GM21367 (cell line): ENCODE data around the gene PTPRR.

Experiments
- ATAC-seq: cut with Tn5 transposase; IDR thresholded peaks from one replicate; pipeline ENCODE4 v1.9.1; 2021; ENCODE audit not compliant: unreplicated experiment

The PTPRR gene

DNA sequence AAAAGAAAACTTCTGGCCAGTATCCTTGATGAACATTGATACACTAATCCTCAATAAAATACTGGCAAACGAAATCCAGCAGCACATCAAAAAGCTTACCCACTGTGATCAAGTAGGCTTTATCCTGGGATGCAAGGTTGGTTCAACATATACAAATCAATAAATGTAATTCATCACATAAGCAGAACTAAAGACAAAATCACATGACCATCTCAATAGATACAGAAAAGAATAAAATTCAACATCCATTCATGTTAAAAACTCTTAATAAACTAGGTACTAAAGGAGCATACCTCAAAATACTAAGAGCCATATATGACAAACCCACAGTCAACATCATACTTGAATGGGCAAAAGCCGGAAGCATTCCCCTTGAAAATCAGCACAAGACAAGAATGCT, 211.5 kb downstream of the PTPRR start:
- ATAC-seq: no peak

DNA sequence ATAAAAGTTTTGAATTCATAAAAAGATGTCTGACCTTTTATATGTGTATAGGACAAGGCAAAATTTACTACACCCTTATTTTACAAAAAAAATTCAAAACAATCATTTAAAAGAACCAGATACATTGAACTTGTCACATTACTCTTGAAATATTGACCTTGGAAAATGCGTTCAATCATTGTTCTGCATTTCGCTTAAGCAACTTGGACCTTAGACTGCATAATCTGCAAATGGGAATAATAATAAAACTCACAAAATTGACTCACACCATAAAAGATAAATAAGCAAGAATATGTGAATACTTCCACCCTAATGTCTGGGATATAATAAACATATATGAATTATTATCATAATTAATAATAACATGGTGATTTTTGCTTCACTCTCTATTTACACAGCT, 213.9 kb downstream of the PTPRR start:
- ATAC-seq: no peak

DNA sequence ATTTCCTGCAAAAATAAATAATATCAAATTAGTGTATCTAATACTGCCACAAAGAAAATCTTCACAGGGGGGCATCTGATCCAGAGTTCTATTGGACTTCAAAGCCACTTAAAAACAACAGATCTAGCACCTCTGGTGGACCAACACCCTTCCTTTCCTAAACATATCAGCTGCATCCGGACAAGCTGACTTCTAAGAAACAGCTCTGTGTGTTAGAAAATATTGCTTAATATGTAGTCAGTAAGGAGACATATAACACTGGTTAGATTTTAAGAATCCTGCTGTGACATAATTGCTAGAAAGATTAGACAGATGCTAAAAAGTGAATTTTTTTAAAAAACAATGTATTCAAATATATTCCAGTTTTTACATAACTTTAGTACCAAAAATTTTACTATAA, 222.2 kb downstream of the PTPRR start:
- ATAC-seq: no peak

DNA sequence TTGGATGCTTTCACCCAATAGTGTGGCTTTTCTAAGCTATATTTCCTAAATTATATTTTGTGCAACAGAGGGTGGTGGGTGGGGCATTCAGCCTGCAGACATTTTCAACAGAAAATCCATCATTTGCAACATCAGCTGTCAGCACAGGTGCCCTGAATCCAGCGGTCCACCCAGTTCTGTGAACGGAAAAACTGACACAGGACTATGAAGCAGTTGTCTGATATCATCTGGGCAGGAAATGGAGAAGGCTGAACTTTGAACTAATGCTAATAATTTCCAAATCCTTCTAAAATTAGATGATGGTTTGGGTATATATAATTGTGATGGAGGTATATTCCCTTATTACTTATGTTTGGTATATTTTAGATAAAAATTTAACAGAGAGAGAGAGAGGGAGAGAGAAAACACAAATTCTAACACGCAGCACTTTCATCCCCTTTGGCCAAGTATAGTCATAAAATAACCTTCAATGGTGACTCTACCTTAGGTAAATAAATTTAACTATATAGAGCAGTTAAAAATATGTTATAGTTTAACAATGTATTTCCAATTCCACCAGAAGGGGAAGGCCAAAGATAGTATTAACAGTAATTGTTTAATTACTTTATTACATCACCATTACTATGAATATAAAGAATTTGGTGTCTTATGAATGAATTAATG, 225.0 kb downstream of the PTPRR start:
- ATAC-seq: no peak

DNA sequence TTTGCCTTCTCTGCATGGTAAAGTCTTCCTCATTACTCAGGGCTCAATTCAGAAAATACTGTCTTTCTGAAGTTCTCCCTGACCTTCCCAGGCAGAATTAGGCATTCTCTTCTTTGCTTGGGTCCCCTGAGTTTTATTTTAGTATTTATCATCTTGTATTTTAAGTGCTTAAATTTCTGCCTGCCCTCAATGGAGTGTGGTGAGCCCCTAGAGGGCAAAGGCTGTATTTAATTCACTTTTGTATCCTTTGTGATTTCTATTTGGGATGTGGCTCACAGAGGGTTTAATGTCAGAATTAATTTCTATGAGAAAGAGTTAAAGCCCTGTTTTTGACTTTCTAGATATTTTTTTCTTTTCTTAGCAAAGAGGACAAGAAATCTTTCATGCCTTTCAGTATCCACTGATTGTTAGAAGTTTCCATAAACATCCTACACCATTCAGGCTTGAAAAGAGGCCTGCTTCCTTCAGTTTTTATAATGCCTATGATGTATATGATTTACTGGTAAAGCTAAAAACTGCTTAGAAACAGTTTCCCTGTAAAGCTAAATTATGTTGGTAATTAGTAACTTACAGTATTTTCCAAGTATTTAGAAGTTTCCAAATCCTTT, 227.8 kb downstream of the PTPRR start:
- ATAC-seq: no peak

DNA sequence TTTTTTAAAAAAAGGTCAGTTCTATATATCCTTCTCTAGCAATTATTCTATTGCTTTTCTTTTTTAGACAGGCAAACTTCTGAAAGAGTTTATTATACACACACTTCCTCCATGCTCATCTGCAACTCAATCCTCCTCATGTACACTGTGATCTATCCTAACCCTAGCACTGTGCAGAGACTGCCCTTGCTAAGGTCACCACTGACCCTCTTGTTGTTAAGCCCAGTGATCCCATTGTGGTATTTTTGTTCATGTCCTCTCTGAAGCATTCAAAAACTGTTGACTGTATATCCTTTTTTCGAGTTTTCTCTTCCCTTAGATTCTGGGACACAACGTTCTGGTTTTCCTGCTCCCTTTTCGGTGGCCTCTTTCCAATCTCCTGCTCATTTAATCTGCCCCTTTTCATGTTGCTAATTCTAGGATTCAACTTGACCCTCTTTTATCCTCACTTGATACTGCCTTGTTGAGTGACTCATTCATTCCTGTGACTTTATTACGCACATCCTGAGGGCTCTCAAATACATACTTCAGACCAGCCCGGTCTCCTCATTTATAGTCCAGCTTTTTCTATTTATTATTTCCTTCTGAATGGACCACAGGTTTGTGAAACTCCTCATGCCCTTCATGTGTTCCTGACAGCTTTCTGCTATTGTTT, 229.4 kb downstream of the PTPRR start:
- ATAC-seq: no peak

DNA sequence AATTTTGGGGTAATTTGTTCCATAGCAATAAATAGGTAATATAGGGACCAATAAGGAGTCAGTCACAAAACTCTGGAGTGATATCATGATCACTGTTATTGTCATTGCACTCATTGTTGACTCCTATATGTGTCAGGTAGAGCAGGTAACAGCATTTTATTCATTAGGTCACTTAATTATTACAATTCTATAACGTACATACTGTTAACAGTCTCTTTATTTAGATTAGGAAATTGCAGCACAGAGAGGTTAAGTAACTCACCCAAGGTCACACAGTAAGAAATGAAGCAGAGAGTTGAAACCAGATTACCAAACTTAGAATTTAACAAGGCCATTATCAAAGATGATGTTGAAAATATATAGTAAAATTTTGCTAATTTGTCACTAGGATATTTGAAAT, 233.6 kb downstream of the PTPRR start:
- ATAC-seq: no peak

DNA sequence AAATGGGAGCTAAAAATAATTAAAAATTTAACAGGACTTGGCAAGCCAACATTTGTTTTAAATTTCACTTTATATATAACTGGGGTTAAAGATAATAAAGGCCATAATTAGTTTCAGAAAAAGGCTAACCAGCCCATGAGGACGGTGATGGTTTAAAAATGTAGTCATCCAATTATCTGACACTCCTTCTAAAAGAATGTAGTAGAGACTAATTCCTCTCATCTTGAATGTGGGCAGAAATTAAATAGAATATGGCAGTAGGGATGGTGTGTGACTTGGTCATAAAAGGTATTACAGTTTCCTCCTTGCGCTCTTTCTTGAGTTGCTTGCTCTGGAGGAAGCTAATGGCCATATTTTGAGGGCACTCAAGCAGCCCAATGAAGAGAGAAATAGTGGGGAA, 234.2 kb downstream of the PTPRR start:
- ATAC-seq: no peak

DNA sequence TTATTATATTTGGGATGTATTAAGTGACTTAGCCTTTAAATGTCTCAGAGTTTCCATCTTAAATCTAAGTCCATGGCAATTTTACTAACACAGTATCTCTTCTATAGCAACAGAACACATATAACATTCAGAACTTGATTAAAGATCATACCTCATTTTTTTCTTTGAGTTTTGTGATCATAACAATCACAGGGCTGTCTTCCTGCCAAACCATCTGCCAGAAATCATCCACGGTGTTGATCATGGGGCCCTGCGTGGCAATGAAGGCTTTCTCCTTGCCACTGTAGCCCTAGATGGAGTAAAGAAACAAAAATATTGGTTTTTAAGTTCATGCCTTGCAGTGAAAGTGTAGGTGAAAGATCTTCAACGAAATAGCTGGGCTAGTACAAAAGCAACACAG, 236.6 kb downstream of the PTPRR start:
- ATAC-seq: no peak

DNA sequence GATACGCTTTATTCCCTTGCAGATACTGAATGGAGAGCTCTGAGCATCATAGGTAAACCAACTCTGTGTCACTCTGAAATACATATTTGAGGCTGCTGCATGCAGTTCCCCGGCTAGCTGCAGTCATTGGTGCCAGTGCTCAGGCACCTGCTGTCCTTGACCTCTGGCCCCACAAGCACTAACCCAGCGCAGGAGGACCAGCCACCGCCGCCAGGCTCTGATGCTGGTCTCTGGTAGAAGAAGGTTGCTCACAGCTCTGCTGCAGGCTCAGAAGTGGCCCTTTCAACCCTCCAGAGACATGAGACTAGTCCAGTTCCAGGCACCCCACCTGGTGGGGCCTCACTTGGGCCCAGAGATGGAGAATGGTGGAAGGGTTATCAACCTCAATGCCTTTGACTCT, 248.8 kb downstream of the PTPRR start:
- no peak for ATAC-seq

DNA sequence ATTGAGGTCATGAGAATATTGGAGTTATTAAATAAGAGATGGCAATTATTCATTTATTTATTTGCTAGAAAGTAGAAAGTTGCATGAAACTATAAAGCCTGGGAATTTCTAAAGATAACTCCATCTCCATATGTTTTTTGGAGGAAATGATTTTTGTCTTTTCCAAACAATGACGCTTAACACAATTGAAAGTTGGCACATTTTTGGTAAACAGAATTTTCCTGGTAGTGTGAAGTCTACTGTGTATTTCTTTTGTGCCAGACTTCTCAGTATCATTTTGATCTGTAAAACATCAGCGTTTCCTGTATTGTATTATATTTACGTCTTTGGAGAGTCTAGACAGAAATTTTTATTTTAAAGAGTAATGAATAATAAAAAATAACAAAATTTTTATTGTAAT, 249.6 kb downstream of the PTPRR start:
- ATAC-seq: no peak

DNA sequence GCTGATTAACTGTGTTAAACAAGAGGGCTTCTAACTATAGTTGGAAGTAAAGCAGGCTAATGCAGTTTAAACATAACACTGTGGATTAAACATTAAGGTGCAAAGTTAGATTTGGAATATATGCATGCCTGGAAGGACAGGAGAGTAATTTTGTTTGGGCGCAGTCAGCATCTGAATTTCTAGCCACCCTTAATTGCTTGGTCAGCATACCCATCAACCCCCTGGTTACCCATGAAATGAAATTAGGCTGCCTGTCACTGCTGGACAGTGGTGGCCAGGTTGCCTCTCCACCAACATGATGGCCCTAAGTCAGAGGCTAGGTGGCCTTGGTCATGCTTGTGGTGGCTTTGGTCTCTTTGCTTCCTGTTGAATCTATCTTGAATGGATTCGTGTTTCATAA, 253.3 kb downstream of the PTPRR start:
- ATAC-seq: no peak

DNA sequence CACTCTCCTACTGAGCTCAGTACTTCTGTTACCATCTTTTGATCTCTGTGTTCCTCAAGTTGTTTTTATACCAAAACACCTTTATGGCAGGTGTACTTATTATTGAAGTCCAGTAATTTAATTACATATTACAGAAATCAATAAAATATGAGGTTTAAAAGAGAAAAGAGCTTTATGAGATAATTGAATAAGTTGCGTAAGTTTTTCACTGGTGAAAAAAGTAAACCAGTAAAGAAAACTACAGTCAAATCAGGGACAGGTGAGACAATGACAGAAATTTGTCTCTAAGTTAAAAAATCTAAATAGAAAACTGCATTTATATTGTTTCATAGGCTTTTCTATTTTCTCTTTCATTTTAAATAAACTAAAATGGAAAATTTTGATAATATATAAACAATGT, 254.2 kb downstream of the PTPRR start:
- ATAC-seq: no peak

DNA sequence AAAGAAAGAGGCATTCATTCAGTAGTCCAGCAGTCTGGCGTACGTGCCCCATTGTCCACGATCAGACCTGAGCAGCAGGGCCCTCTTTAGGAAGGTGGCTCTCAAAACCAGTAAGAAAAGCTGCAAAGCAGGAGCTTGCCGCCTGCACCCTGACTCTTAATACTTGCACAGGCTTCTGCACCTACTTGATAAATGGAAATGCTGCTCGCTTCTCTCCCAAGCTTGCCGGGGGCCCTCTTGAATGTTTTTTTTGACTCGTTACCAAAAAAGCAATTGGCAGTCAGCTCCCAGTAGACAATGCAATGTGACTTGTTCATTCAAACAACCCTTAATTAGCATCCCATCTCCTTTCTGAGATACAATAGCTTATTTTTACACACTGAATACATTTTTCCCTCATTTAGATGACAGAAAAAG, 256.1 kb downstream of the PTPRR start:
- ATAC-seq: no peak

DNA sequence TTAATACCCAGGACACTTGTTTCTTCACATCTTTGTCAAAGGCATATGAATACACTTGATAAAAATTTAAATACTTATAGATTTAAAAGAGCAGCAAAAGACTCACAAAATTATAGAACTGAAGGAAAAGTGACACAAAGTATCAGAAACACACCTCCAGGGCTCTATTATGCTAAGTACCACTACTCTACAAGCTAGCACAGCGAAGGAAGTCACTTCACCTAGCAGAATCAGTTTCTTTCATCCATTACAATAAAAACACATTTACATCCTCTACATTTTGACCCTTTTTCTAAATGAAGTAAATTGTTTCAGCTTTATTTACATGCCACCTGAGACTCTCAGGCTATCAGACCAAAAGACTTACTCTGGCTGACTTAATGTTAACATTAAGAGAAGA, 256.7 kb downstream of the PTPRR start:
- no peak for ATAC-seq

DNA sequence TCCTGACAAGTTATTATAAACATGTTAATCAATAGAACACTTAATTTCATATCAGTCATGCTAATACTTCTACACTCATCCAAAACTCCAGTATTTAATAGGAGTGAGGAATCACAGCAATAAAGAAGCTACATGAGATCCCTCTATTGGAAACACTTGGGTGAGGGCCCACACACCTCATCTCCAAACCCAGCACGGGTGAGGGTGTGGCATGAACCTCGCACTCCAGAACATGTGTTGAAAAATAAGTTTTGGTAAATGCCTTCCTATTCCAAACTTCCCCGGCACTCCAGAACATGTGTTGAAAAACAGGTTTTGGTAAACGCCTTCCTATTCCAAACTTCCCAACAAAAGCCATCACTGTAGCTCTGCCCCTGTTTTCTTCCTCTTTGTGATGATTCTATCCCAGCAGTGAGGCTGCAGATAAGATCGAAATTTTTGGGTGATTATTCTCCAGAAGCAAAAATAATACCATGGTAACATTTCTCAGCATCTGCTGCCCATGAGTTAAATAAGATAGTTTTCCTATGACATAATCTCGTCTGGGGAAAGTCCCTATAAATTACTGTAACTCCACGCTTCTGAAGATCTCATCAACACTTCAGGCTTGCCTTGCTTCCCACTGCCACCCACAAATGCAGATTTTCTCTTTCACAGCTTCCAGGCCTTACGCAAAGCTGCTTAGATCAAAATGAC, 258.9 kb downstream of the PTPRR start:
- no peak for ATAC-seq

DNA sequence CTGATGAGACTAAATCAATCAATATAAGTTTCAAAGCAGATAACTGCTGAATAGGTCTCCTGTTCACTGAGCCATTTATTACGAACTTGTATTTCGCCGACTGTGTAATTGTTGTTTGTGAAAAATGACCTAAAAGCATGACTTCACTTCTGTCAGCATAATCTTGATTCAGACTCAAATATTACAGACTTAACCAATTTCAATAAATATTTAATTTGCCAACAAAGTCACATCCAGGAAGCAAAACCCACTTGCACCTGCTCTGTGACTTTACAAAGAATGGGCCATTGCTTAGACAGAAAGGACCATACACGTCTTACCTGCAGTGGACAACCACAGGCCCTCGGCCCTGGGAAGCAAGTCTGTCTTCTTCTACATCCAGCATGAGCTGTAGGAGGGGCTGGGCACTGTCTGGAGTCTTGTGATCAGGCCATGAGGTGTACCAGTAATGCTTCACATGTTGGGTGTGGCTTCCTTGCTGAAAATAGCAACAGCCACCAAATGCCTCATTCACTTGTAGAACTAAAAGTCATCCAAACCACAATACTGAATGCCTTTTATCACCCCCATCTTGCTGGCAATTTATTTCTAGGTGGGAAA, 259.8 kb downstream of the PTPRR start:
- no peak for ATAC-seq

DNA sequence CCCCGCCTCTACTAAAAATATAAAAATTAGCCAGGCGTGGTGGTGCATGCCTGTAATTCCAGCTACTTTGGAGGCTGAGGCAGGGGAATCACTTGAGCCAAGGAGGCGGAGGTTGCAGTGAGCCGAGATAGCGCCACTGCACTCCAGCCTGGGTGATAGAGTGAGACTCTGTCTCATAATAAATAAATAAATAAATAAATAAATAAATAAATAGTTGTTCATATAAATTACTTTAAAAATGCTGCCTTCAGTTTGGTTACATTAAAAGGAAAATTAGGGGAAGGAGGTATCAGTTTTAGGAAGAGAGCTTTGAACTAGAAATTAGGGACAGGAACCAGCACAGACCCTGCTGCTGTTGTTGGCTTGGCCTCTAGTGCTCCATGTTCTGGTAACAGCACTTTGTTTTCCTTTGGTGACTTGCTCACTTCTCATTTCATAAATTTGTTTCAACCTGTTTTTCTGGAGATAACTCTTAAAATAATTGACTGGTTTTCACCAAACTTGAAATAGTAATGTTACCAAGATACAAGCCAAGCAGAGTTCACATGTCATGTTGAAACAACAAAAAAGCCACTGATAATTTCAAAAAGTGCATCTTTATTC, 260.4 kb downstream of the PTPRR start:
- ATAC-seq: no peak

DNA sequence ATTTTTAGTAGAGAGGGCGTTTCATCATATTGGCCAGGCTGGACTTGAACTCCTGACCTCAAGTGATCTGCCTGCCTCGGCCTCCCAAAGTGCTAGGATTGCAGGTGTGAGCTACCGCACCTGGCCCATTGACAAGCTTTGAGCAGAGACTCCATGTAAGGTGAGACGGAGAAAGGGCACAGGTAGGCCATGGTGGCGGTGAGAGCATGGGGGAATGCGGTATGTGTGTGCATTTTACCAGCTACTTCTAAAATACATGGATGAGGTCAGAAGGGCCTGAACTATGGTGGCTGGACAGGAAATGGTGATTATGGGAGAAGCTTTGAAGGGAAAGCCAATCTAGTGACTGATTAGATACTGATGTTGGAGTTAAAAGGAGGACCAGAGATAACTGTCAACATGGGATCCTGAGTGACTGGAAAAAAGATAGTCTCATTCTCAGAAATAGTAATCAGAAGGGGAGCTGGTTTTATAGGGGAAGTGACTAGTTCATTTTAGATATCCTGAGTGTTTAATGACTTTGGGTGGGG, 261.4 kb downstream of the PTPRR start:
- no peak for ATAC-seq

DNA sequence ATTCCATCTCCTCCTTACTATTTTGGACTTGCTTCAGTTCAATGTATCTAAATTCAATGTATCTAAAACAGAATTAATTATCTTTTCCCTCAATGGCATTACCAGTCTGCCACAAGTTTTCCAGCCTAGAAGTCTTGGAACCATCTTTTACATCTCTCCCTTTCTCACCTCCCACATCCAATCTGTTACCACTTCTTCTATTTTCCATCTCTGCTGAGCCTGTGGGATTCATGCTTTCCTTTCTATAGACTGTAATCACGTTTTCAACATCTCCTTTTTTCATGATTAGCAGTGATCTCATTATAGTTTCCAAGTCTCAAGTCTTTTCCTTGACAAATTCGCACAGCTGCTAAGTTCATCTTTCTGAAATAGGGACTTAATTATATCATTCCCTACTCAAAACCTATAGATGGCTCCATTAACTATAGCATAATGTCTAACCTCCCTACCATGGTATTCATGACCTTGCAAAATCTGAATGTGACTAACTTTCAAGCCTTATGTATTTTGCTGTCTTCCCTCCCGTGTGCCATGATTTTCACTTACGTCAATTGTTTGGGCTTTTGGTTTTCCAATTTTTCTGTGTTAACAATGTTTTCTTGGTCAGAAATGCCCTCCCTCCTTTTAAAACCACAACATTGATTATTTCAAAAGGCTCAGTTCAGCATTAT, 262.8 kb downstream of the PTPRR start:
- no peak for ATAC-seq
